Measurements from ENCODE around the gene TRNAU1AP. TPM values are rescaled to one million over a fixed set of nuclear protein-coding genes. Genes with fewer than 3 reads are reported as not detected.

Gene TRNAU1AP
- total RNA-seq, 1 donor from 2014 or later: 21.5 TPM

DNA sequence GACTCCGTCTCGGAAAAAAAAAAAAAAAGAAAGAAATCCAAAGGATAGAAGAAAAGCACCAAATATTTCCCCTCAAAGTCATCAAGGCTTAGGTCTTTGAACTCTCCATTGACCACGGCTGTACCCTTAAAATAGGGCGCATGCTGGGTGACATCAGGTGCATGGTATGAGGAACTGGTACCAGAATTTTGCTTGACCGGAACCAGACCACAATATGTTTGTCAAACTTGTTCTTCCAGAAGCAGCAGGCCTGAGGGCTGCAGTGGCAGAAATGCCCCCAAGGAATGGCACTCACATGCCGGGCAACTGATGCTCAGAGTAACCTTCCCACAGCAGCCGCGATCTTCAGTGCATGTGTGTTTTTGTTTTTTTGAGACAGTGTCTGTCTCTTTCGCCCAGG, 26.0 kb upstream of the TRNAU1AP start:
- no peak for DNase-seq (ENCODE audit: low spot score)
- Mint-ChIP-seq H3K4me1 (ENCODE audit: low read depth) (no peaks in the 10 kb centered on the region), H3K36me3 (ENCODE audit: low read depth) (peaks cover 8% of the 10 kb centered on the region), H3K4me3 (ENCODE audit: unreplicated experiment) (no peak overlapping the region), H3K27ac (ENCODE audit: unreplicated experiment) (no peak overlapping the region), H3K9me3 (ENCODE audit: low read depth) (no peaks in the 10 kb centered on the region), H3K27me3 (ENCODE audit: low read depth) (no peaks in the 10 kb centered on the region)
- no peak for TF ChIP-seq CTCF (IDR thresholded peaks at IDR 0.05)

- peaks cover 21% of the 10 kb centered on the region for H3K36me3 Mint-ChIP-seq (ENCODE audit: low read depth)
Observed at GRCh38 chr1:28530456-28530855, 22.4 kb upstream of the TRNAU1AP start.

GRCh38 chr1:28534671-28535070, 18.2 kb upstream of the TRNAU1AP start:
- H3K27me3 Mint-ChIP-seq (ENCODE audit: low read depth): no peaks in the 10 kb centered on the region
- TF ChIP-seq CTCF (IDR thresholded peaks at IDR 0.05): no peak
- no peaks in the 10 kb centered on the region for H3K9me3 Mint-ChIP-seq (ENCODE audit: low read depth)
- H3K36me3 Mint-ChIP-seq (ENCODE audit: low read depth): peaks cover 30% of the 10 kb centered on the region
- H3K4me1 Mint-ChIP-seq (ENCODE audit: low read depth): no peaks in the 10 kb centered on the region
- no peak for DNase-seq (ENCODE audit: low spot score)
- no peak overlapping the region for H3K4me3 Mint-ChIP-seq (ENCODE audit: unreplicated experiment)
- H3K27ac Mint-ChIP-seq (ENCODE audit: unreplicated experiment): no peak overlapping the region

More at GRCh38 chr1:28530456-28530855, 22.4 kb upstream of the TRNAU1AP start:
- TF ChIP-seq CTCF (IDR thresholded peaks at IDR 0.05): no peak
- Mint-ChIP-seq H3K4me3 (ENCODE audit: unreplicated experiment) (no peak overlapping the region), H3K9me3 (ENCODE audit: low read depth) (no peaks in the 10 kb centered on the region), H3K27me3 (ENCODE audit: low read depth) (no peaks in the 10 kb centered on the region), H3K27ac (ENCODE audit: unreplicated experiment) (no peak overlapping the region), H3K4me1 (ENCODE audit: low read depth) (no peaks in the 10 kb centered on the region)
- no peak for DNase-seq (ENCODE audit: low spot score)

- Mint-ChIP-seq H3K36me3 (ENCODE audit: low read depth) (peaks cover 28% of the 10 kb centered on the region), H3K4me1 (ENCODE audit: low read depth) (no peaks in the 10 kb centered on the region), H3K27me3 (ENCODE audit: low read depth) (no peaks in the 10 kb centered on the region), H3K4me3 (ENCODE audit: unreplicated experiment) (no peak overlapping the region), H3K9me3 (ENCODE audit: low read depth) (no peaks in the 10 kb centered on the region), H3K27ac (ENCODE audit: unreplicated experiment) (no peak overlapping the region)
- no peak for TF ChIP-seq CTCF (IDR thresholded peaks at IDR 0.05)
- DNase-seq (ENCODE audit: low spot score): no peak
Observed at GRCh38 chr1:28535180-28535579, 17.7 kb upstream of the TRNAU1AP start.

DNA sequence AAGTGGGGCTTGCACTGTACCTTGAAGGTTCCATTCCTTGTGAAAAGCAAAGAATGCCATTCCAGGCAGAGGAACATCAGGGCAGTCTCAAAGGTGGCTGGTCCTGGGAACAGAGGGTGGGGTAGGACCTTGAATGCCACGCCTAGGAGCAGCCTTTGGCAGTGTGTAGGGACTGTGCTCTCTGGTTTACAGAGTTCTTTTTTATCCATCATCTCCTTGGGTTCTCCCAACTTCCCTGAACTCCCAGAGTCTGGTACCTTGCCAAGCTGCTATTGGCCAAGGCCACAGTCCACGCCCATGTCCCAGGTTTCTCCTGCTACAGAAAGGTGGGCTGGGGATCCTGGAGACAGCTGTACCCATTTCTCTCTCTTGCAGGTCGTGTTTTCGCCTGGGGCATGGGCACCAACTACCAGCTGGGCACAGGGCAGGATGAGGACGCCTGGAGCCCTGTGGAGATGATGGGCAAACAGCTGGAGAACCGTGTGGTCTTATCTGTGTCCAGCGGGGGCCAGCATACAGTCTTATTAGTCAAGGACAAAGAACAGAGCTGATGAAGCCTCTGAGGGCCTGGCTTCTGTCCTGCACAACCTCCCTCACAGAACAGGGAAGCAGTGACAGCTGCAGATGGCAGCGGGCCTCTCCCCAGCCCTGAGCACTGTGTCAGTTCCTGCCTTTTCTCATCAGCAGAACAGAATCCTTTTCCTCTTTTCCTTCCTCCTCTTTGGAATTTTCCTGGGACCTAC, 15.3 kb upstream of the TRNAU1AP start:
- H3K27me3 Mint-ChIP-seq (ENCODE audit: low read depth): no peaks in the 10 kb centered on the region
- no peak overlapping the region for H3K27ac Mint-ChIP-seq (ENCODE audit: unreplicated experiment)
- H3K4me3 Mint-ChIP-seq (ENCODE audit: unreplicated experiment): no peak overlapping the region
- H3K9me3 Mint-ChIP-seq (ENCODE audit: low read depth): no peaks in the 10 kb centered on the region
- no peak for DNase-seq (ENCODE audit: low spot score)
- no peaks in the 10 kb centered on the region for H3K4me1 Mint-ChIP-seq (ENCODE audit: low read depth)
- no peak for TF ChIP-seq CTCF (IDR thresholded peaks at IDR 0.05)
- peaks cover 14% of the 10 kb centered on the region for H3K36me3 Mint-ChIP-seq (ENCODE audit: low read depth)

Data from chondrocyte (in vitro differentiated cells).